A673 (cell line): ENCODE data around the gene CAMK2N2.

Source experiments
- EZH2 ChIP-seq: fragments of 200-600 bp; sonication (generic); IDR thresholded peaks from 2 replicates; pipeline ENCODE4 v1.6.1; 2017; ENCODE audit warnings: borderline replicate concordance, low read depth, mild to moderate bottlenecking, mixed read lengths, antibody characterized with exemption, low read length; ENCODE audit not compliant: poor library complexity, severe bottlenecking
- TF ChIP-seq, protein P1 (sequence below): fragments of 300-800, 200-600 bp; sonication (generic); conservative IDR thresholded peaks from 2 replicates; pipeline ENCODE4 v1.5.1; 2017; ENCODE audit warnings: low read depth, mild to moderate bottlenecking, antibody characterized with exemption, low read length, moderate library complexity, mixed read lengths

DNA sequence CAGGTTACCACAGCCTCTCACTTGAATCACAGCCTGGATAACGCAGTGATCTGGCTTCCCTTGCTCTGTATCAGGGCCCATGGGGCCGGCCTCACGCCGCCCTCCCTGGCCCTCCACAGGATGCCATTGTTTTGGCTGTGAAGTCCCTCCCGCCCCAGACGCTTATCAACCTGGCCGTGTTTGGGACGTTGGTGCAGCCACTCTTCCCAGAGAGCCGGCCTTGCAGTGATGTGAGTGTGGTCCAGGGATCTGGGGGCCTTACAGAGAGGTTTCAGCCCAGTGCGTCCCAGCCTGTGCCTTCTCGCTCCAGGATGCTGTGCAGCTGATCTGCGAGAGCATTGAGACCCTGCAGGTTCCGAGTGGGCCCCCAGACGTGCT lies 25.3 kb downstream of the CAMK2N2 start:
- TF ChIP-seq EZH2 = no peak
- TF ChIP-seq, protein P1, sequence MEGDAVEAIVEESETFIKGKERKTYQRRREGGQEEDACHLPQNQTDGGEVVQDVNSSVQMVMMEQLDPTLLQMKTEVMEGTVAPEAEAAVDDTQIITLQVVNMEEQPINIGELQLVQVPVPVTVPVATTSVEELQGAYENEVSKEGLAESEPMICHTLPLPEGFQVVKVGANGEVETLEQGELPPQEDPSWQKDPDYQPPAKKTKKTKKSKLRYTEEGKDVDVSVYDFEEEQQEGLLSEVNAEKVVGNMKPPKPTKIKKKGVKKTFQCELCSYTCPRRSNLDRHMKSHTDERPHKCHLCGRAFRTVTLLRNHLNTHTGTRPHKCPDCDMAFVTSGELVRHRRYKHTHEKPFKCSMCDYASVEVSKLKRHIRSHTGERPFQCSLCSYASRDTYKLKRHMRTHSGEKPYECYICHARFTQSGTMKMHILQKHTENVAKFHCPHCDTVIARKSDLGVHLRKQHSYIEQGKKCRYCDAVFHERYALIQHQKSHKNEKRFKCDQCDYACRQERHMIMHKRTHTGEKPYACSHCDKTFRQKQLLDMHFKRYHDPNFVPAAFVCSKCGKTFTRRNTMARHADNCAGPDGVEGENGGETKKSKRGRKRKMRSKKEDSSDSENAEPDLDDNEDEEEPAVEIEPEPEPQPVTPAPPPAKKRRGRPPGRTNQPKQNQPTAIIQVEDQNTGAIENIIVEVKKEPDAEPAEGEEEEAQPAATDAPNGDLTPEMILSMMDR = no peak
